ENCODE results near the gene RSAD1. TPM values are rescaled to one million over a fixed set of nuclear protein-coding genes. Genes with fewer than 3 reads are reported as not detected.

Gene RSAD1
- total RNA-seq, 1 donor from 2014 or later: 42.4 TPM

- DNase-seq (ENCODE audit: low spot score): no peak
Measured at GRCh38 chr17:50518384-50519023, 39.8 kb downstream of the RSAD1 start.

- no peak for DNase-seq (ENCODE audit: low spot score)
Measured at GRCh38 chr17:50519141-50519834, 40.6 kb downstream of the RSAD1 start.

- no peak for DNase-seq (ENCODE audit: low spot score)
Measured at GRCh38 chr17:50520483-50520882, 41.8 kb downstream of the RSAD1 start.

DNA sequence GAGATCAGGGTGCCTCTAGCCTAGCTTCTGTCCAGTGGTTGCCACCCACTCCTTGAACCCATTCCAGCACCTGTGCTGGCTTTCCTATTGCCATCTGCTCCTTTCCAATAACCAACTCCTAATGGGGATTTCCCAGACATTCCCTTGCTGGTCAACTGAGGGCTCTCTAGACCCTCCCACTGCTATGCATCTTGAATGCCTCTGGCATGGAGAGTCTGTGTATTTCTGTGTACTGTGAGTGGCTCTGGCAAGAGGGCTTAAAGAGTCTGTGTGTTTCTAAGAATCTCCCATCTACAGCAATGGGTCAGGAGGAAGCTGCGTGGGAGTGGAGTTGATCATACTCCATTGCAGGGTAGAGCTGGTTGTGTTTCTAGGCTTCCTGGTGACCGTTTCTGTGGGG, 42.9 kb downstream of the RSAD1 start:
- DNase-seq (ENCODE audit: low spot score): no peak

DNA sequence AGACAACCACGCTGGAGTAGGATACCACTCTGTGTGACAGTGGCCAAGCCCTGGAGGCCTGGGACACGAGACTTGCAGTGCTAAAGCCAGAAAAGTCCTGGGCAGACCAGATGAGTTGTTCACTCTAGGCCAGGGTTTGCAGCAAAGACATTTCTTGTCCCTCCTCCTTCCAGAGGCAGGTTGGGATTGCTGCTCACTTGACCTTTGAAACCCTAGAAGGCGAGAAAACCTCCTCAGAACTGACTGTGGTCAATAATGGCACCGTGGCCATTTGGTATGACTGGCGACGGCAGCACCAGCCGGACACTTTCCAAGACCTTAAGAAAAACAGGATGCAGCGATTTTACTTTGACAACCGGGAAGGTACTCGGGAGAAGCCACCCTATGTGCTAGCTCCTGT, 44.1 kb downstream of the RSAD1 start:
- DNase-seq (ENCODE audit: low spot score): no peak

- no peak for DNase-seq (ENCODE audit: low spot score)
Measured at GRCh38 chr17:50523208-50523607, 44.5 kb downstream of the RSAD1 start.

- DNase-seq (ENCODE audit: low spot score): no peak
Measured at GRCh38 chr17:50524838-50525237, 46.2 kb downstream of the RSAD1 start.

GRCh38 chr17:50527155-50527762, 48.6 kb downstream of the RSAD1 start:
- no peak for DNase-seq (ENCODE audit: low spot score)

DNA sequence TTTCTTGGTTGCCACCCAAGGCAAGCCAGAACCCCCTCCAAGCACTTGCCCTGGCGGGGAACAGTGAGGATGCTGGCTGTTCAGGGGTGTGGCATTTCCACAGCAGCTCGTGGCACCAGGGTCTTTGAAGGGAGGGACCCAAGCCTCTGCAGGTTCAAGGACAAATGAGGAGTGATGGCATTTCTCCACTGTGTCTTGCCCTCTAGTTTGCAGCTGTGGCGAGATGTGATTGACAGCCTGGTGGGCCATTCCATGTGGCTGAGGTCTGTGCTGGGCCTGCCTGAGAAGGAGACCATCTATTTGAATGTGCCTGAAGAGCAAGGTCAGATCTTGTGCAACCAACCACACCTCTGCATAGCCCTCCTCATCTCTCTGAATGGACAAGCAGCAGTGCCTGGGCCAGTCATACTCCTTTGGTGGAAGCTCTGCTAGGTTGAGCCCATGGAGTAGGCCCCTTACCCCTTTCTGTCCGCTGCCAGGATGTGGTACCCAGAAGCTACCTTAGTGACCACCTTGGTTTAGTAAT, 49.4 kb downstream of the RSAD1 start:
- DNase-seq (ENCODE audit: low spot score): no peak

DNA sequence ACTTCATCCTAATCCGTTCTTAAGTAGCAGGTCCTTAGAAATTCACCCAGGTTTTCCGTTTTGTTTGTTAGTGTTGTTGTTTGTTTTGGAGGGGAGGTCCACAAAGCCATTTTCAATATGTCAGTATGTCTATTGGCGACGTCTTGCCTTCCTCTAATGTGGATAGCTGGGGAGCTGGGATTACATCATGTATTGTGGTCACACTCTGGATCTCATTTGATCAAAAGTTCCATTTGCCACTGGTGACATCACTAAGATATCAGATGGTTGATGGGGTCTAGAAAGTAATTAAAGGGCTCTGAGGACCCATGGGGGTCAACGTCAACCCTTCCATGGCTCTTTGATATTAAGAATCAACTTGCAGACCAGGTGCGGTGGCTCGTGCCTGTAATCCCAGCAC, 51.2 kb downstream of the RSAD1 start:
- DNase-seq (ENCODE audit: low spot score): no peak

- no peak for DNase-seq (ENCODE audit: low spot score)
Measured at GRCh38 chr17:50531428-50532025, 52.9 kb downstream of the RSAD1 start.

- DNase-seq (ENCODE audit: low spot score): peak; percentile 64
Measured at GRCh38 chr17:50532452-50533024, 53.9 kb downstream of the RSAD1 start, which contains the start of gene EPN3. Gene EPN3 (plus strand): TSS chr17:50532735. CDS start chr17:50536557, 3,822 bp downstream.

DNA sequence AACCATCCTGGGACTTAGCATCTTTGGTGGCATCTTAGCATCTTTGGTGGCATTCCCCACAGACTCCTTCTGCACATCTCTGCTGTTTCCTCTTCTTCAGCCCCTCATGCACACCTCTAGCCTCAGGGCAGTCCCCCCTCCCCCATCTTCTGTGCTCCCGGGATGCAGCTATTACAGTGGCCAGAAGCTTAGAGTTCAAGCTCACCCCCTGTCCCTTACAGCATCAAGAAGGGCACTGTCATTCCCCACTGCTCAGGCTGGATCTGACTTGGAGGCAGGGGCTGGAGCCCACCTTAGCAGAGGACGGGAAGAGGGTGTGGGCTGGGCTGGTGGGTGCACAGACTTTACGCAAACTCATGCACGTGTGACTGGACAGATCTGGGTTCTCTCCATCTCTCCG, 54.5 kb downstream of the RSAD1 start:
- no peak for DNase-seq (ENCODE audit: low spot score)

- DNase-seq (ENCODE audit: low spot score): peak; percentile 74
Measured at GRCh38 chr17:50533720-50534148, 55.1 kb downstream of the RSAD1 start.

DNA sequence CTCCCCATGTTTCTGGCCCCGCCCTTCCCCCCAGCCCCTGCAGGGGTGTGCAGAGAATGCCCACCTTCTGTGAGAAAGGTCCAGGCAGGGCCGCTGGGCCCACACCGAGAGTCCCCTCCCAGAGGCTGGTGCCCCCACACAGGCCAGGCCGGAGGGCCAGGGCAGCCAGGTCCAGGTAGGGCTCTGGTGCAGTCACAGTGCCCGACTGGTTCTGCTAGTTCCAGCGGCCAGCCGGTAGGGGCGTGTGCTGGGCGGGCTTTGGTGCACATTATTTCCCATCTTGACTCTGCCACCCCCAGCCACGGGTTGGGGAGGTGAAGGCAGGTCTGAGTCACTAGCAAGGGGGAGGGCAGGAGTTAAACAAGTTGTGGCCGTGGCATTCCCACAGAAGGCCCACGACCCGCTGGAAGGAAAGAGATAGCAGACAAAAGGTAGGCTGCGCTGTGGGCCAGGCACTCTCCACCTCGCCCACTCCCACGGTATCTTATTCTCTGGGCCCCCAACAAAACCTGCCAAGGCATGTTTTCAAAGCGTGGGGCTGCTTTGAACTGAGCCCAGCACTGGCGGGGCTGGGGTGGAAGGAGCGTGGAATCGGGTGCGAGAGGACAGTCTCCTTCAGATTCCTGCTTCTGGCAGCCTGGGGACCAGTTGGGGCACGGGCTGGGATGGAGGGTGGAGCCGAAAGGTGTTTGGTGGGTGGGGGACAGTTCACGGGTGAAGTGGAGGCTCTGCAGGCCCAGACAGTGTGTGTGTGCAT, 55.7 kb downstream of the RSAD1 start:
- DNase-seq (ENCODE audit: low spot score): peak; percentile 58

GRCh38 chr17:50534979-50535326, 56.3 kb downstream of the RSAD1 start:
- DNase-seq (ENCODE audit: low spot score): no peak

DNA sequence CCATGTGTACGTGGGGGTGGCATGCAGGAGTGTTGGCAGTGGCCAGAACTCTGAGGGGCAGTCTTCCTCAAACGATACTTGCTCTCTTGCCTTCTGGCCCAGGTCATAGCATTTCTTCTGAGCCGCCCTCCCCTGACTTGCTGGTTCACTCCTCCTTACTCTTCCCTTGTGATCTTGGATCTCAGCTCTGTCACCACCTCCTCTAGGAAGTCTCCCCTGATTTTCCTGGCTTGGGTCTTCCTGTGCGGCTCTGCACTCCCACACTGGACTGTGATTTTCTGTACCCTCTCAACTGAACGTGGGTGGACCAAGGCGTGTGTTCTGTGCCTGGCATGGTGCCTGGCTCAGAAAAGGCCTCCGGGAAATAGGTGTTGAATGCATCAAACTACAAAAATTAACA, 56.7 kb downstream of the RSAD1 start:
- no peak for DNase-seq (ENCODE audit: low spot score)

Data from umbilical cord (tissue), 2 donors.